Astrocyte (in vitro differentiated cells and primary cell): ENCODE measurements around the gene ATG14. TPM values are rescaled to one million over a fixed set of nuclear protein-coding genes. Genes with fewer than 3 reads are reported as not detected.

Experiments used
- DNase-seq: peaks from one replicate; pipeline ENCODE4 v3.0.0-alpha.2; 2010; ENCODE audit warnings: low read depth
- FAIRE-seq: peaks from 2 replicates; lab custom pipeline; 2011; peaks lifted over from hg19 to GRCh38; lab: Jason Lieb, UNC
- H2AFZ ChIP-seq: 2 replicates; pipeline ENCODE4 v1.6.0; 2012; ENCODE audit warnings: low read depth, low read length, inconsistent platforms
- H3K27ac ChIP-seq: 2 replicates; pipeline ENCODE4 v1.5.1; 2011; ENCODE audit warnings: low read depth, low read length, inconsistent platforms
- H3K27me3 ChIP-seq: 2 replicates; pipeline ENCODE4 v1.6.0; 2011; ENCODE audit warnings: low read length, inconsistent platforms; ENCODE audit not compliant: insufficient read depth
- H3K36me3 ChIP-seq: 2 replicates; pipeline ENCODE4 v1.5.1; 2011; ENCODE audit warnings: low read length, inconsistent platforms; ENCODE audit not compliant: insufficient read depth
- H3K4me1 ChIP-seq: 2 replicates; pipeline ENCODE4 v1.5.1; 2011; ENCODE audit warnings: low read length, inconsistent platforms; ENCODE audit not compliant: insufficient read depth
- H3K4me2 ChIP-seq: 2 replicates; pipeline ENCODE4 v1.6.0; 2012; ENCODE audit warnings: low read length, inconsistent platforms
- H3K4me3 ChIP-seq: 2 replicates; pipeline ENCODE4 v1.5.1; 2011; ENCODE audit warnings: low read depth, mild to moderate bottlenecking, low read length, inconsistent platforms; ENCODE audit not compliant: insufficient read depth
- H3K79me2 ChIP-seq: 2 replicates; pipeline ENCODE4 v1.6.0; 2012; ENCODE audit warnings: mild to moderate bottlenecking, low read length, inconsistent platforms; ENCODE audit not compliant: insufficient read depth
- H3K9ac ChIP-seq: 2 replicates; pipeline ENCODE4 v1.6.0; 2012; ENCODE audit warnings: mild to moderate bottlenecking, low read length, inconsistent platforms
- H3K9me3 ChIP-seq: 2 replicates; pipeline ENCODE4 v1.5.1; 2012; ENCODE audit warnings: low read depth, mild to moderate bottlenecking, low read length, inconsistent platforms; ENCODE audit not compliant: insufficient read depth
- H4K20me1 ChIP-seq: 2 replicates; pipeline ENCODE4 v1.6.0; 2012; ENCODE audit warnings: low read length, inconsistent platforms; ENCODE audit not compliant: insufficient read depth
- H3K27ac Mint-ChIP-seq: one replicate; pipeline ENCODE4 v1.8.0; 2021; ENCODE audit warnings: mild to moderate bottlenecking, mixed read lengths; ENCODE audit not compliant: unreplicated experiment
- H3K27me3 Mint-ChIP-seq: one replicate; pipeline ENCODE4 v1.8.0; 2021; ENCODE audit warnings: low read depth, mixed read lengths; ENCODE audit not compliant: unreplicated experiment
- H3K36me3 Mint-ChIP-seq: one replicate; pipeline ENCODE4 v1.8.0; 2021; ENCODE audit warnings: low read depth, mixed read lengths; ENCODE audit not compliant: unreplicated experiment
- H3K4me1 Mint-ChIP-seq: one replicate; pipeline ENCODE4 v1.8.0; 2021; ENCODE audit warnings: low read depth, mixed read lengths; ENCODE audit not compliant: unreplicated experiment
- H3K4me3 Mint-ChIP-seq: one replicate; pipeline ENCODE4 v1.8.0; 2021; ENCODE audit warnings: mild to moderate bottlenecking, moderate library complexity, mixed read lengths; ENCODE audit not compliant: unreplicated experiment
- H3K9me3 Mint-ChIP-seq: one replicate; pipeline ENCODE4 v1.8.0; 2021; ENCODE audit warnings: mild to moderate bottlenecking, mixed read lengths; ENCODE audit not compliant: unreplicated experiment
- EZH2 ChIP-seq: IDR thresholded peaks from 2 replicates; pipeline ENCODE4 v1.6.1; 2012; ENCODE audit warnings: mild to moderate bottlenecking, low read length, inconsistent platforms; ENCODE audit not compliant: insufficient read depth
- total RNA-seq: library from RNA; stranded (reverse); gene quantifications from 2 replicates; pipeline ENCODE4 v1.2.1, GENCODE V29; 2021
- TF ChIP-seq, protein P1 (sequence below): IDR thresholded peaks from 2 replicates; pipeline ENCODE4 v1.5.1; 2011; ENCODE audit warnings: low read depth, mild to moderate bottlenecking, inconsistent platforms, low read length, moderate library complexity; ENCODE audit not compliant: insufficient read depth

ATG14 gene
- total RNA-seq, 1 donor from 2014 or later, result 11.5 TPM

DNA sequence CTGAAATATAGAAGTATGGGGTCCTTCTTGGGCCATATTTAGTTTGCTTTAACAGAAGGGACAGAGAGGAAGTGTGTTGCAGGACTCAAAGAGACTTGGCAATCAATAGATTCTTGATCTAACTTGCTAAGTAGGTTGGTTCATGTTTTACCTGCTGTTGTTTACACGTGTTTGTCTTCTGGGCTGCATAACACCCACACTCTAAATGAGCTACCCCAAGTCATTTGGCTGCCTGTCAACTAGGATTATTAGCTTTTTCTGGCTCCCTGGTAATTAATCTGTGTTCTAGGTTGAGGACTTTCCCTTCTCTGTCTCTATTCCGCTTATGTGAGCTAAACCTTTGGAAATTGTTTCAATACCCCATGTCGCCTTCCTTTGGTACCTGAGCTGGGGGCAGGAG is 38.9 kb upstream of the ATG14 start:
- Mint-ChIP-seq H3K27ac (no peak overlapping the region), H3K9me3 (peaks cover 2% of the 10 kb centered on the region), H3K27me3 (peaks cover 4% of the 10 kb centered on the region), H3K36me3 (peaks cover 2% of the 10 kb centered on the region), H3K4me3 (no peak overlapping the region), H3K4me1 (peaks cover 32% of the 10 kb centered on the region)
- no peak overlapping the region for H2AFZ ChIP-seq
- H3K4me2 ChIP-seq, result no peak overlapping the region
- peaks cover 47% of the 10 kb centered on the region for H3K4me1 ChIP-seq
- H3K4me3 ChIP-seq, result no peak overlapping the region
- H3K9me3 ChIP-seq, result no peaks in the 10 kb centered on the region
- H3K9ac ChIP-seq, result no peak overlapping the region
- no peaks in the 10 kb centered on the region for H3K27me3 ChIP-seq
- no peaks in the 10 kb centered on the region for H3K79me2 ChIP-seq
- TF ChIP-seq, protein P1, sequence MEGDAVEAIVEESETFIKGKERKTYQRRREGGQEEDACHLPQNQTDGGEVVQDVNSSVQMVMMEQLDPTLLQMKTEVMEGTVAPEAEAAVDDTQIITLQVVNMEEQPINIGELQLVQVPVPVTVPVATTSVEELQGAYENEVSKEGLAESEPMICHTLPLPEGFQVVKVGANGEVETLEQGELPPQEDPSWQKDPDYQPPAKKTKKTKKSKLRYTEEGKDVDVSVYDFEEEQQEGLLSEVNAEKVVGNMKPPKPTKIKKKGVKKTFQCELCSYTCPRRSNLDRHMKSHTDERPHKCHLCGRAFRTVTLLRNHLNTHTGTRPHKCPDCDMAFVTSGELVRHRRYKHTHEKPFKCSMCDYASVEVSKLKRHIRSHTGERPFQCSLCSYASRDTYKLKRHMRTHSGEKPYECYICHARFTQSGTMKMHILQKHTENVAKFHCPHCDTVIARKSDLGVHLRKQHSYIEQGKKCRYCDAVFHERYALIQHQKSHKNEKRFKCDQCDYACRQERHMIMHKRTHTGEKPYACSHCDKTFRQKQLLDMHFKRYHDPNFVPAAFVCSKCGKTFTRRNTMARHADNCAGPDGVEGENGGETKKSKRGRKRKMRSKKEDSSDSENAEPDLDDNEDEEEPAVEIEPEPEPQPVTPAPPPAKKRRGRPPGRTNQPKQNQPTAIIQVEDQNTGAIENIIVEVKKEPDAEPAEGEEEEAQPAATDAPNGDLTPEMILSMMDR, result no peak
- no peak for TF ChIP-seq EZH2
- H3K36me3 ChIP-seq, result no peaks in the 10 kb centered on the region
- no peak overlapping the region for H3K27ac ChIP-seq
- FAIRE-seq (no peak), DNase-seq (no peak)
- H4K20me1 ChIP-seq, result no peaks in the 10 kb centered on the region

DNA sequence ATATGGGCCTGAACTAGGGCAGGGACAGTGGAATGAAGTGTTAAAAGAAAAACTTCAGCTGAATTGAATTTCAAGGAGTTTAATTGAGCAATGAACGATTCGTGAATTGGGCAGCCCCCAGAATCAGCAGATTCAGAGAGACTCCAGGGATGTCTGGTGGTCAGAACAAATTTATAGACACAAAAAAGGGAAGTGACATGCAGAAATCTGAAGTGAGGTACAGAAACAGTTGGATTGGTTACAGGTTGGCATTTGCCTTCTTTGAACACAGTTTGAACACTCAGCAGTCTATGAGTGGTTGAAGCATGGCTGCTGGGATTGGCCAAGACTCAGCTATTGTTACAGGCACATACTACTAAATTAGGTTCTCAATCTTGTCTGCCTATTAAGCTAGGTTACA is 38.5 kb upstream of the ATG14 start:
- TF ChIP-seq, protein P1, result no peak
- TF ChIP-seq EZH2, result no peak
- Histone ChIP-seq H3K9me3 (no peaks in the 10 kb centered on the region), H4K20me1 (no peaks in the 10 kb centered on the region), H3K27ac (no peak overlapping the region), H3K4me2 (no peak overlapping the region), H3K36me3 (no peaks in the 10 kb centered on the region), H3K4me3 (no peak overlapping the region), H3K9ac (no peak overlapping the region), H3K27me3 (no peaks in the 10 kb centered on the region), H3K79me2 (no peaks in the 10 kb centered on the region), H3K4me1 (peaks cover 47% of the 10 kb centered on the region), H2AFZ (no peak overlapping the region)
- Mint-ChIP-seq H3K36me3 (peaks cover 2% of the 10 kb centered on the region), H3K4me1 (peaks cover 32% of the 10 kb centered on the region), H3K4me3 (no peak overlapping the region), H3K27ac (no peak overlapping the region), H3K27me3 (peaks cover 4% of the 10 kb centered on the region), H3K9me3 (peaks cover 2% of the 10 kb centered on the region)
- DNase-seq (no peak), FAIRE-seq (no peak)

DNA sequence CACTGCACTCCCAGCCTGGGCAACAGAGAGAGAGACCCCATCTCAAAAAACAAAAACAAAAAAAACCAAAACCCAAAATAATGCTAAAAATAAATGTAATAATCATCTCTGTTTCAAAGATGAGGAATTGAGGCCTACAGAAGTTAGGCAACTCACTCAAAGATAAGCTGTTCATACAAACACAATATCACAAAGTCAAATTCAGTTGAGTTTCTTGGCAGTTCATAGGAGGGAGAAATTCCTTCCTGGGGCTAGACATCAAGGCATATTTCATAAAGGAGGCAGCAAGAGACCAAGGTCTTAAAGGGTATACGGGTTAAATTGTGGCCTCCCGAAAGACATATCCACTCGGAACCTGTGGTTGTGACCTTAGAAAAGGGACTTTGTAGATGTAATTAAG is 37.5 kb upstream of the ATG14 start:
- Histone ChIP-seq H3K4me2 (no peak overlapping the region), H3K4me3 (no peak overlapping the region), H3K4me1 (peaks cover 38% of the 10 kb centered on the region), H2AFZ (no peak overlapping the region), H3K36me3 (no peaks in the 10 kb centered on the region), H3K9me3 (no peaks in the 10 kb centered on the region), H3K79me2 (no peaks in the 10 kb centered on the region), H3K27ac (no peak overlapping the region), H4K20me1 (no peaks in the 10 kb centered on the region), H3K27me3 (no peaks in the 10 kb centered on the region), H3K9ac (no peak overlapping the region)
- DNase-seq (no peak), FAIRE-seq (no peak)
- peaks cover 4% of the 10 kb centered on the region for H3K27me3 Mint-ChIP-seq
- peaks cover 26% of the 10 kb centered on the region for H3K4me1 Mint-ChIP-seq
- no peak for TF ChIP-seq EZH2
- TF ChIP-seq, protein P1, result no peak
- no peaks in the 10 kb centered on the region for H3K36me3 Mint-ChIP-seq
- no peaks in the 10 kb centered on the region for H3K9me3 Mint-ChIP-seq
- H3K27ac Mint-ChIP-seq, result no peak overlapping the region
- H3K4me3 Mint-ChIP-seq, result no peak overlapping the region
